GM18907 (cell line): ENCODE results near the gene TMPRSS11A.

Source experiments
- ATAC-seq: cut with Tn5 transposase; IDR thresholded peaks from one replicate; pipeline ENCODE4 v1.9.1; 2021; ENCODE audit warnings: mild to moderate bottlenecking, moderate library complexity; ENCODE audit not compliant: unreplicated experiment

The TMPRSS11A gene, protein sequence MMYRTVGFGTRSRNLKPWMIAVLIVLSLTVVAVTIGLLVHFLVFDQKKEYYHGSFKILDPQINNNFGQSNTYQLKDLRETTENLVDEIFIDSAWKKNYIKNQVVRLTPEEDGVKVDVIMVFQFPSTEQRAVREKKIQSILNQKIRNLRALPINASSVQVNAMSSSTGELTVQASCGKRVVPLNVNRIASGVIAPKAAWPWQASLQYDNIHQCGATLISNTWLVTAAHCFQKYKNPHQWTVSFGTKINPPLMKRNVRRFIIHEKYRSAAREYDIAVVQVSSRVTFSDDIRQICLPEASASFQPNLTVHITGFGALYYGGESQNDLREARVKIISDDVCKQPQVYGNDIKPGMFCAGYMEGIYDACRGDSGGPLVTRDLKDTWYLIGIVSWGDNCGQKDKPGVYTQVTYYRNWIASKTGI

DNA sequence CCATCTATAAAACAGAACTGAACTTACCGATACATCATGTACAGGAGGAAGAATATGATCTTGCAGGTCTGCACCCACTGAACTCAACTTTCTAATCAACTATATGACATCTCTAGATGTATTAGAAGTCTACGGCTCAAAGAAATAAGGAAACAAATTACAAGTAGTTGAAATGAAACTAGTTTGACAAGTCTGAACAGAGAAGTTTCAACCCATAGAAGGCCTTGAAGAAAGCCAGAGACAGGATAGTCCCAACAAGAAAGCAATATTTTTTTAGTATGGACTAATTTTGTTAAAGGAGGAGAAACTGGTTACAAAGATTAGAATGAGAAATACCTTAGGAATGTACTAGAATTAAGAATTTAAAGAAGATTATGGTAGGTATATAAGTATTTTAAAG, at the start of gene TMPRSS11A:
TMPRSS11A (minus strand) TSS at position 138 of the 400 bp plus-strand sequence; CDS start at position 38, 100 bp downstream.
- no peak for ATAC-seq

DNA sequence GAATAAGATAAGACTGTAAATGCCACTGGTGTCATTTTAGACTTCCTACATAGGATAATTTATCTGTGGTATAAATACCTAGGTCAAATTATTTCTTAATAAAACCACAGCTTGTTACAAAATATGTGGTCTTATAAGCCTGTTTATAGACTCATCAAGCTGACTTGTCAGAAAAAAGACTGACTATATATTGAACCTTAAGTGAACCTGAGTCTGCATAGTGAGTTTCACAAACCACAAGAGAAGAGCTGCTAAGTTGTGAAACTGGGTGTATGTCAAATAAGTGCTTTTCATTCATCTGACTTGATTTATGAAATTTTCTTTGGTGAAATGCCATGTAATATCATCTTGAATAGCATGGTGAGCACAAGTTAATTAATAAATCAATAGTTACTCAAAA, 48.4 kb upstream of the TMPRSS11A start:
- ATAC-seq: no peak

DNA sequence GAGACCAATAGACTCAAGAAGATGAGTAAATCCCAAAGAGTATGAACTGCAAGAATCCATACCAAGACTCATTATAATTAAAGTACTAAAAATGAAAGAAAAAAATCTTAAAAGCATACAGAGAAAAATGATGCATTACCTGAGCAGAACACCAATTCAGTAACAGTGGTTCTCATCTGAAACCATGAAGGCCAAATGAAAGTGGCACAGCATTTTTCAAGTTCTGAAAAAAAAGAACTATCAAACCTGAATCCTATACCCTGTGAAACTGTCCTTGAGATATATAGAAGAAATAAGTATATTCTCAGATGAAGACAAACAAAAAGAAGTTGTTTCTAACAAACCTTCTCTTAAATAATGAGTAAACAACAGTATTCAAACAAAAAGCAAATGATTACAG, 39.6 kb upstream of the TMPRSS11A start:
- ATAC-seq: no peak

DNA sequence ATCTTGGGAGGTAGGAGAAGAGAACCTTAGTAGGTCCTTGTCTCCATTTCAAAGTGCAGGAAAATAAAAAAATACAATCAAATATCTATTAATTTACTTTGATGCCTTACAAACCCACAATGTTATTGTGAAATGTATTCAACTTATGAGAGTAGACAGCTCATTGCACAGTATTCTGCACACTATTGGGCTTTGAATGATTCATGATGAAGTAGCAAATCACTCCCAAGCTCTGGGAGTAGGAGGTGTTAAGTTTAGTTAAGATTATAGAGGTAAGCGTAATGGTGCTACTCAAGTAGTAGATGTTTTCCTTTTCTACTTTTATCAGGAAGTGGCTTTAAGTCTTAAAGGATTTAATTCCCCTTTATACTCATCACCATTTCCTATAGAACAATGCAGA, 32.8 kb upstream of the TMPRSS11A start:
- ATAC-seq: no peak

DNA sequence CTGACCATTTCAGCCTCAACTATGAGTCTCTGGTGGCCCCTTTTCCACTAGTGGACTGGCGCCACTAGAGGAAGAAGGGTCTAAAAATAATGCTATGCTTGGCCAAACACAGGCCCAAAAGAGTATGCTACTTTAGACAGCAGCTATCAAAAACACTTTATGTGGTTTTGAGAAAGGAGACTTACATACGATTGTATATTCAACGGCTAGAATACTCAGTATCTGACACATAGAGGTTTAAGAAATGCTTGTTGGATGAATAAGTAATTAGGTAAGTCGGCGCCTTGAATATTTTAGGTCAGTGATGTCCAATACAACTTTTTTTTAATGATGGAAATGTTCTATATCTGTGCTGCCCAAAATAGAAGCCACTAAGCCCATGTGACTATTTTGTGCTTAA, 25.7 kb upstream of the TMPRSS11A start:
- ATAC-seq: no peak

DNA sequence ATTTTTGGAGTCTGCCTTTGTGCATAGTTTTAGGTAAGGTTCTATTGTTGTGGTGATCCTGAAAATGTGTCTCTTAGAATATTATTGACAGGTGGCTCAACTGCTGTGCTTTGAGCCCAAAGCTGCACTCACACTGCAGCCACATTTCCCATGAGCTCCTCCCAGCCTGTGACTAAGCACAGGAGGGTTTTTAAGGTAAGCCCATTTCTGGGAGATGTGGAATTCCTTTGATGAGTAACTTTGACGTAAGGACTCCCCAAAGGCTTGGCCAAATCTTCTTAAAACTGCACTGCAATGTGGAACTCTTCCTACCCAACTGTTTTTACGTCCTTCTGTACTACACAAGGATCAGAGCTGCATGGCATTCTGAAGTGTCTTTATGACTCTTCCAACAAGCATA, 20.0 kb upstream of the TMPRSS11A start:
- no peak for ATAC-seq

DNA sequence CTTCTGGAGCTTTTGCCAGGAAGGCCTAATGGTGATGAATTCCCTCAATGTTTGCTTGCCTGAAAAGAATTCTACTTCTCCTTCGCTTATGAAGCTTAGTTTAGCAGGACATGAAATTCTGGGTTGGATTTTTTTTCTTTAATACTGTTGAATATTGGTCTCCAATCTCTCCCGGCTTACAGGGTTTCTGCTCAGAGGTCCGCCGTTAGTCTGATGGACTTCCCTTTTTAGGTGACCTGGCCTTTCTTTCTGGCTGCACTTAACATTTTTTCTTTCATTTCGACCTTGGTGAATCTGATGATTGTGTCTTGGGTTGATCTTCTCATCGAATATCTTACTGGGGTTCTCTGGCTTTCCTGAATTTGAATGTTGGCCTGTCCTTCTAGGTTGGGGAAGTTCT, 17.2 kb upstream of the TMPRSS11A start:
- ATAC-seq: no peak

DNA sequence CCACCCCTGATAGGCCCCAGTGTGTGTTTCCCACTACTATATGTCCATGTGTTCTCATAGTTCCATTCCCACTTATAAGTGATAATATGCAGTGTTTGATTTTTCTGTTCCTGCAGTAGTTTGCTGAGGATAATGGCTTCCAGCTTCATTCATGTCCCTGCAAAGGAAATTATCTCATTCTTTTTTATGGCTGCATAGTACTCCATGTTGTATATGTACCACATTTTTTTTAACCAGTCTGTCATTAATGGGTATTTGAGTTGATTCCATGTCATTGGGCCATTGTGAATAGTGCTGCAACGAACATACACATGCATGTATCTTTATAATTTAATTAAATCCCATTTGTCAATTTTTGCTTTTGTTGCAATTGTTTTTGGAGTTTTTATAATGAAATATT, 10.3 kb upstream of the TMPRSS11A start:
- no peak for ATAC-seq

DNA sequence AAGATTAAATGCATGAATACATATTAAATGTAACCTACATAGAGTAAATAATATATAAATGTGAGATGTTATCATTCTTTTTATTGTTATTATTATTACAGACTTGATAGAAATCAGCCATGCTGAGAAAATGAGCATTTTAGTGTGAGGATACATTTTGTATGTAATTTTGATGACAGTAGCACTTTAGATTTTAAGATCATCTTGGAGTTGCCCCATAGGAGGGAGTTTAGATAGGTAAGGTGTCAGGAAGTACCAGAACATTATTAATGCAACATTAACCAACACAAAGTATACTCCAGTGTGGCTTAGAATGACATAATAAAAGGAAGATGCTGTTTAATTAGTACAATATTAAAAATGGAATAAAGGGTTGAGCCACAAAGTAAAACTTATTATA, 8.4 kb downstream of the TMPRSS11A start:
- ATAC-seq: no peak

DNA sequence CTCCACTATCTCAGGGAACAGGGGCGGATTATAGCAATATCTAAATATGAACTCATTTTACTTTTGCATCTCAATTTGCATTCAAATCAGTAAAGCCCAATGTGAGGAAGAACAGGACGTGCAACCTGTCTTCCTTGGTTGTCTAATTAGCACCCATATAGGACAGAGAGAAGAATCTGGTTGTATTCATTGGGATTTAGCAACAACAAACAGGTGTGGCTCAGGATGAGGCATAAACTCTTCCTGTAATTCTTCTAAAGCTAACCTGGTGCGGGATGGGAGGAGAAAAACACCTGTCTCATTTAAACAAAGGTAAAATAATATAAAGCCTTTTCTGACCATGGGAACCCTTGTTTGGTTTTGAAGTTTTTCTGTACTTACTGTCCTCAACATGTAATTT, 22.2 kb downstream of the TMPRSS11A start:
- no peak for ATAC-seq

DNA sequence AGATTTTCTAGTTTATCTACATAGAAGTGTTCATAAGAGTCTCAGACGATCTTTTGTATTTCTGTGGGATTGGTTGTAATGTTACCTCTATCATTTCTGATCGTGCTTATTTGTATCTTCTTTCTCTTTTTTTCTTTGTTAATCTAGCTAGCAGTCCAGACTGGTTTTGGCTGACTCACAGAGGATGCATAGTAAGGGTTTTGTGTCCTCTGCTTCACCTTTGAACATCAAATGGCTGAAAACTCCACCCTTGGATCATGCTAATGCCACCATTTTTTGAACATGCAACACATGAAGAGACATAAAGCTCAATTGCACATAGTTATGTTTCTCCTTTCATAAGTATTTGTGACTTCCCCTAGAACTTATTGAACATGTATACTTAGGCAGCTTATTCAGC, 22.8 kb downstream of the TMPRSS11A start:
- no peak for ATAC-seq

DNA sequence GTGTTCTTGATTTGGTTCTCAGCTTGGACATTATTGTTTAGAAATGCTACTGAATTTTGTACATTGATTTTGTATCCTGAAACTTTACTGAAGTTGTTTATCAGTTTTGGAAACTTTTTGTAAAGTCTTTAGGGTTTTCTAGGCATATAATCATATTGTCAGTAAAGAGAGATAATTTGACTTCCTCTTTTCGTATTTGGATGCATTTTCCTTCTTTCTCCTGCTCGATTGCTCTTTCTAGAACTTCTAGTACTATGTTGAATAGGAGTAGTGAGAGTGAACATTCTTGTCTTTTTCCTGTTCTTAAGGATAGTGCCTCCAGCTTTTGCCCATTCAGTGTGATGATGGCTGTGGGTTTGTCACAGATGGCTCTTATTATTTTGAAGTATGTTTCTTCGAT, 24.1 kb downstream of the TMPRSS11A start:
- no peak for ATAC-seq

DNA sequence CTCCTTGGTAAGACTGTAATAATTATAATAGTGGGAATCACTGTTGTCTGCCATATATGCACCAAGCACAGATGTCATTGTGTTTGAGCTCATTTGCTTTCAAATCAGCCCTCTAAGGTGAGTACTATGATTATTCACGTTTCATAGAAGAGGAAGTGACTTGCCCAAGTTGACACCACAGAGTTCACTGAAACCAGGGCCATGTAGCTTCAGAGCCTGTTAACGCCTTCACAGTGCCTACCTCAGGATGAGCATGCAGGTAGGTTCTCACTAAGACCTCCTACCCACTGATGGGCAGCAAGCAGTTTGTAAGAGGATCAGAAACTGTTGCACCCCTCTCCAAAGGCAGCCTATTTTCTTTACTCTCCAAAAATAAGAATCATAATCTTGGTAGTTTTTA, 27.4 kb downstream of the TMPRSS11A start:
- ATAC-seq: no peak

DNA sequence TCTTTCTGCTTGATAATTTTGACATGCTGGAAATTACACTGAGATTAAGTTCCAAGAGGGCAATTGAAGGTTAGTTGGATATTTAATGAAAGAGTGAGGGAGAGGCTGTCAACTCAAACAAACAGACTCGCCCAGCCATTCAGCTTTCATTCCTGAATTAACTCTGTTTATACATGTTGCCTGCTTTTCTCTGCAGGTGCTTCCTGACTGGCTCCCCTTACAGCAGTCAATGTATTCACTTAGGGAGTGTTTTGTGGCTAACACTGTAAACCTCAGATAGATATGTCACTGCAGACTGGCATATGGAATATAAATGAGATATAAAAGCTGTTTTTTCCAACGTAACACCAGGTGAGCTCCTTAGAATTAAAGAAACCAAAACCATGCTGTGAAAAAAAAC, 28.7 kb downstream of the TMPRSS11A start:
- ATAC-seq: no peak

DNA sequence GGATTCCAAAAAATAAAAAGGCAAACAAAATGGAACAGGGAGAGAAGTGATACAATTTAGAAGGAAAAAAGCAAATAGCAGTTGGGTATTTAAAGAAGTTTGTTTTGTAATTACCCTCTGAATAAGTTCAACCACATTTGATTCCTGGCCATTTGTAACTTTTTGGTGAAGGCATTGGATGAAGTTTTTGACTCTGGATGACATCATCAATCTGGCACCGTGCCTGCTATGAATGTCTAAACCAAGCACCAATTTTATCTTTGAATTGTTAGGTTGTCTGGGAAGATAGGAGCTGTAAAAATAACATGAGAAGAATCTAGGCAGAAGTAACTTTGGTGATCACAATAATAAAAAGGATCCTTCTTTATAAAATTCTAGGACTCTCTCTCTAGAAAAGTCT, 29.5 kb downstream of the TMPRSS11A start:
- no peak for ATAC-seq

DNA sequence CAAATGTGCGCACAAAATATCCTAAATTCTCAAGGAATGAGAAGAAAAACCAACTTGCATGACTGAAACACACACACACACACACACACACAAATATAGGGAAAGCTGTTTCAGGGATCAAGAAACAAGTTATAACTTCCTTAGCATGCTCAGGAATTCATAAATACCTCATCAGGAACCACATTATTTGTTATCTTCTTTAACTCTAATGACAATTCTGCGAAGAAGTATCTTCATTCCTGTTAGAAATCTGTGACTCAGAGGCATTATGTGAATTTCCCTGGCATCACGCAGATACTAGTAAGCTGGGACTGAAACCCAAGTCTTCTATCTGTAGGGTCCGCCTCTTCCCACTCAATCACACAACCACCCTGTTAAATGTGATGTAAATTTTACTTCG, 30.3 kb downstream of the TMPRSS11A start:
- ATAC-seq: no peak

DNA sequence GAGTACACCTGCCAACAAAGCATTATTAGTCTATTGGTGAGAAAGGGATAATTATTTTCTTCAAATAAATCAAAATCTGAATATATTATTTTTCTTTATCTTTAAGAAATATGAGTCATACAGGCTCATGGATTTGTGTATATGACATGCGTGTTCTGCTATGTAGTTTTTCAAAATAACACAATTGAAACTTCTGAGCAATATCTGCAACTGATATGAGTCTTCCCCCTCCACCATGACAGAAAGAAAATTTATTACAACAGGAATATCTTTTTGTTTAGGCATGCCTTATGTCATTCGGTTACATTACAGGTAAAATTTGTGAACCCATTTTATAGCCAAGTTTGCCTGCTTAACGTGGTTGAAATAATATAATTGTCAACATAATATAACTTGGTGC, 32.0 kb downstream of the TMPRSS11A start:
- ATAC-seq: no peak

DNA sequence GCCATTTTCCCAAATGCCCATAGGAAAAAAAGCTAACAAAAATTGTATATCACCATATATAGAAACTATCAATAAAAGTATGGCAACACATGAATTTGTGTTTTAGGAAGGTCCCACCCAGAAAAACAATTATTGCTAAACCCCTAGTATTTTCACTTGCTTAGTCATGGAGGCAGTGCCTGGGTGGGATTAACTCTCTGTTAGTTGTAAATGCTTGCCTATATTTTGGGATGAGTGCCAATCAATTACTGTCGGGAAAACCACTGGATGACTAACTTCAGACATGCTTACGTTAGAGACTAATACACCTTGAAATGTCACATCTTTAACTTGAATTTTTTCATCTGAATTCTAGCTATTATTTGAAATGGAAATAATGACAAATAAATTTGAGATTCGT, 33.9 kb downstream of the TMPRSS11A start:
- no peak for ATAC-seq

DNA sequence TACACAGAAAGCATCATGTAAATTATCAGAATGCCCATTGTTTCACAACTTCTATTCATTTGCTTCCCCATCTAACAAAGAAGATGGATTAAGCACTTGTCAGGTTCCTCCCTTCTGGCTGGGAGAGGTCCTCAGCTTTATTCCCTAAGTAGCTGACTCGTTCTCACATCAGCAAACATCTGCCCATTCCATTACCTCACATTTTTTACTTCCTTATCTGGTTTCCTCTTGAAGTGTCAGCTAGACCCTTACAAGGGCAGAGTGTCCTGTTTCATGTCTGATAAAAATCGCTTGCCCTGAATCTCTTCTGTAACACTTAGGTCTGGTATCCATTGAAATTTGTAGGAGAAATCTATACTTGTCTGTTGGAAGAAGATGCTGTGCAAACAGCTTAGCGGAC, 34.7 kb downstream of the TMPRSS11A start:
- ATAC-seq: no peak

DNA sequence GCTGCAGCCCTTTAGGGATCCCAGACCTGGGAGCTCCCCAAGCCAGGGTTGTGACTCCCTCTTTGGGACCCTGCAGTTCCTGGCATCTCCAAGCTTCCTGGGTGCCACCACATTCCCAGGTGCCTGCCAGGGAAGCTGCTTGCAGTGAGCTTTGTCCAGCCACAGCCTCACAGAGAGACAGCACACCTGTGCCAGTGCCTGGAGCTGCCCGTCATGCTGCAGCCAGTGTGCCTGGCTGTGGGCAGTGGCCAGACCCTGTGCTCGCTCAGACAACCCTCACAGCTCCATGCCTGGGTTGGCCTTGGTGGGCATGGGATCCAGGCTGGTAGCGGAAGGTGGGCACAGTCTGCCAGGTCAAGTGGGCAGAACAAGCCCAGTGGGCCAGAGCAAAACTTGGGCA, 36.0 kb downstream of the TMPRSS11A start:
- ATAC-seq: no peak

DNA sequence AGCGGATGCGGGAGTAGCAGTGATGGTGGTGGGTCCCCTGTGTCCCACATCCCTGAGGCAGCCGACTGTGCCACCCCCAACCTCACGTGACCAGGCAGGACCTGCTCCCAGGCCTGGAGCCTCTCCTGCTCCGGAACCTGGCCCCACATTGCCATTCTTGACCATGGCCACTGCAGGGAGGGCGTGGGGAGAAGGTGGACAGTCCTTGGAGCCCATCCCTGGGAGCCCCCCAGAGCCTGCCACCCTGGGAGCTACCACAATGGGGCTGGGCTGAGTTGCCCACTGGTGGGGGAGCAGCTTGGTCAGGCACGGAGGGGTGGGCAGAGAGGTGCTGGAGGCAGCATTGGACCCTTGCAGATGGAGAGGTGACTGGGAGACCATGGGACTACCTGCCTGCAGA, 36.8 kb downstream of the TMPRSS11A start:
- no peak for ATAC-seq

DNA sequence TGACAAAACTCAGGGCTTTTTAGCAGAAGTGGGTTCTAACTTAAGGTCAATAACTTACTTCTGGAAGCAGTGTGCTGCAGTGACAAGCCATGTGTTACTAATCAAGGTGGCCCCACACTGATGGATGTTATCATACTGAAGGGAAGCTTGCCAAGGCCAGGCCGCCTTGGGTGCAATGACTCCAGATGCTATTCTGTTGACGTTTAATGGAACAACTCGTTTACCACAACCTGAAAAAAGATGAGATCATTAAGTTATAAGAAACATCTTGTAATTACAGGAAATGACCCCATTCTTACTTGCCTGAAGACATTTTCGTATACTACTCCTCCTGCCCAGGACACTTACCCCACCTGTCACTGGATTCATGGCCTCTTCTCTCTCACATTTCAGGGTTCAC, 40.6 kb downstream of the TMPRSS11A start:
- ATAC-seq: no peak

DNA sequence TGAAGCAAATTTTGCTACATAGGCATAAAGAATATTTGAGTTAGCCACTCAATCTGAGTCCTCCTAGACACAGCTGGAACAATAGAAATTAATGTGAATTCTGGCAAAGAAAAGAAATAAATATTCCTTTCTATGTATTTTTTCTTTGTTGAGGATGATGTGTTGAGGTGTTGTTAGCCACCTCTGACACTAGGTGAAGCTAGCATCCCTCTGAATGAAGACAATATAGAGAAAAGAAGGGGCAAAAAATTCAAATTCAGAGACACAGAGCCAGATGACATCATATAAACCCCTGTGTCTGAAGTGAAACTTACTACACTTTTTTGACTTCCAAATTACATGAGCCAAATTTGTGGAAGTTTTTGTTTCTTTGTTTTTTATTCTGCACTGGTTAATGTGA, 44.9 kb downstream of the TMPRSS11A start:
- no peak for ATAC-seq
